Ishikawa (cell line): Measurements from ENCODE around the gene ZNF341.

Experiments used
- CEBPB ChIP-seq: IDR thresholded peaks from 2 replicates; pipeline ENCODE4 v1.6.1; 2012
- CREB1 ChIP-seq: IDR thresholded peaks from 2 replicates; pipeline ENCODE4 v1.6.1; 2012; ENCODE audit warnings: low read depth
- EGR1 ChIP-seq: IDR thresholded peaks from 2 replicates; pipeline ENCODE4 v1.6.1; 2012
- EP300 ChIP-seq: IDR thresholded peaks from 2 replicates; pipeline ENCODE4 v1.6.1; 2012; ENCODE audit warnings: borderline replicate concordance
- FOXM1 ChIP-seq: IDR thresholded peaks from 2 replicates; pipeline ENCODE4 v1.6.1; 2012; ENCODE audit warnings: low read depth, borderline replicate concordance
- MAX ChIP-seq: IDR thresholded peaks from 2 replicates; pipeline ENCODE4 v1.6.1; 2012
- NFIC ChIP-seq: IDR thresholded peaks from 2 replicates; pipeline ENCODE4 v1.6.1; 2012
- RAD21 ChIP-seq: IDR thresholded peaks from 2 replicates; pipeline ENCODE4 v1.6.1; 2012; ENCODE audit warnings: low read depth
- TAF1 ChIP-seq: IDR thresholded peaks from 2 replicates; pipeline ENCODE4 v1.6.1; 2012; ENCODE audit warnings: low read depth, mild to moderate bottlenecking
- TCF12 ChIP-seq: IDR thresholded peaks from 2 replicates; pipeline ENCODE4 v1.6.1; 2012; ENCODE audit warnings: low read depth
- TEAD4 ChIP-seq: IDR thresholded peaks from 2 replicates; pipeline ENCODE4 v1.6.1; 2012
- USF1 ChIP-seq: IDR thresholded peaks from 2 replicates; pipeline ENCODE4 v1.6.1; 2012
- YY1 ChIP-seq: IDR thresholded peaks from 2 replicates; pipeline ENCODE4 v1.6.1; 2012; ENCODE audit warnings: low read depth
- ZBTB7A ChIP-seq: IDR thresholded peaks from 2 replicates; pipeline ENCODE4 v1.6.1; 2012; ENCODE audit warnings: low read depth
- TF ChIP-seq, protein P1 (sequence below): IDR thresholded peaks from 2 replicates; pipeline ENCODE4 v1.6.1; 2012; ENCODE audit warnings: low read depth, mild to moderate bottlenecking

The ZNF341 gene

GRCh38 chr20:33817411-33817810 is 85.6 kb downstream of the ZNF341 start:
- TF ChIP-seq MAX = no peak
- TF ChIP-seq TEAD4 = no peak
- no peak for TF ChIP-seq EGR1
- no peak for TF ChIP-seq NFIC
- no peak for TF ChIP-seq FOXM1
- no peak for TF ChIP-seq TAF1

DNA sequence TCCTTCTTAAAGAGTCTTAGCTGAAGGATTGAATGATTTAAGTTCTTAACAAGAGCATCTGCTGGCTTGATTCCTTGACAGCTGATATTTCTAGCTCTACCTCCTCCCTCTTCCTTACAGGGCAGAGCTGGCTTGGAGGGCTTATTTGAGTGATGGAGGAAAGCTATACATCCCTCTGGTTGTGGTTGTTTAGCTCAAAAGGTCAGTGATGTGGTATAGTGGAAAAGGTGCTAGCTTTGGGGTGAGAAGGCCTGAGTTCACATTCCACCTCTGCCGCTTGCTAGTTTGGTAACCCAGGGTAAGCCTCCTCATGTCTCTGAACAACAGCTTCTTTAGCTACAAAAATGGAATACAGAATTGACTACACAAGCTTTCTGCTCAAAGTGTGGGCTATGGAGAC is 87.7 kb downstream of the ZNF341 start:
- TF ChIP-seq TAF1 (no peak), TCF12 (no peak), RAD21 (no peak), USF1 (no peak), ZBTB7A (no peak), TEAD4 (no peak), CREB1 (no peak), YY1 (no peak), CEBPB (no peak), MAX (no peak), FOXM1 (no peak), EP300 (no peak), NFIC (no peak), EGR1 (no peak)
- TF ChIP-seq, protein P1, sequence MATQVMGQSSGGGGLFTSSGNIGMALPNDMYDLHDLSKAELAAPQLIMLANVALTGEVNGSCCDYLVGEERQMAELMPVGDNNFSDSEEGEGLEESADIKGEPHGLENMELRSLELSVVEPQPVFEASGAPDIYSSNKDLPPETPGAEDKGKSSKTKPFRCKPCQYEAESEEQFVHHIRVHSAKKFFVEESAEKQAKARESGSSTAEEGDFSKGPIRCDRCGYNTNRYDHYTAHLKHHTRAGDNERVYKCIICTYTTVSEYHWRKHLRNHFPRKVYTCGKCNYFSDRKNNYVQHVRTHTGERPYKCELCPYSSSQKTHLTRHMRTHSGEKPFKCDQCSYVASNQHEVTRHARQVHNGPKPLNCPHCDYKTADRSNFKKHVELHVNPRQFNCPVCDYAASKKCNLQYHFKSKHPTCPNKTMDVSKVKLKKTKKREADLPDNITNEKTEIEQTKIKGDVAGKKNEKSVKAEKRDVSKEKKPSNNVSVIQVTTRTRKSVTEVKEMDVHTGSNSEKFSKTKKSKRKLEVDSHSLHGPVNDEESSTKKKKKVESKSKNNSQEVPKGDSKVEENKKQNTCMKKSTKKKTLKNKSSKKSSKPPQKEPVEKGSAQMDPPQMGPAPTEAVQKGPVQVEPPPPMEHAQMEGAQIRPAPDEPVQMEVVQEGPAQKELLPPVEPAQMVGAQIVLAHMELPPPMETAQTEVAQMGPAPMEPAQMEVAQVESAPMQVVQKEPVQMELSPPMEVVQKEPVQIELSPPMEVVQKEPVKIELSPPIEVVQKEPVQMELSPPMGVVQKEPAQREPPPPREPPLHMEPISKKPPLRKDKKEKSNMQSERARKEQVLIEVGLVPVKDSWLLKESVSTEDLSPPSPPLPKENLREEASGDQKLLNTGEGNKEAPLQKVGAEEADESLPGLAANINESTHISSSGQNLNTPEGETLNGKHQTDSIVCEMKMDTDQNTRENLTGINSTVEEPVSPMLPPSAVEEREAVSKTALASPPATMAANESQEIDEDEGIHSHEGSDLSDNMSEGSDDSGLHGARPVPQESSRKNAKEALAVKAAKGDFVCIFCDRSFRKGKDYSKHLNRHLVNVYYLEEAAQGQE = no peak

- TF ChIP-seq TCF12 (no peak), NFIC (no peak), ZBTB7A (no peak), FOXM1 (no peak), CREB1 (no peak), USF1 (no peak), RAD21 (no peak), TEAD4 (no peak), EP300 (no peak), MAX (no peak), CEBPB (no peak), YY1 (no peak), EGR1 (no peak), TAF1 (no peak)
- TF ChIP-seq, protein P1 = no peak
These were observed 88.6 kb downstream of the ZNF341 start for GRCh38 chr20:33820362-33820761.

DNA sequence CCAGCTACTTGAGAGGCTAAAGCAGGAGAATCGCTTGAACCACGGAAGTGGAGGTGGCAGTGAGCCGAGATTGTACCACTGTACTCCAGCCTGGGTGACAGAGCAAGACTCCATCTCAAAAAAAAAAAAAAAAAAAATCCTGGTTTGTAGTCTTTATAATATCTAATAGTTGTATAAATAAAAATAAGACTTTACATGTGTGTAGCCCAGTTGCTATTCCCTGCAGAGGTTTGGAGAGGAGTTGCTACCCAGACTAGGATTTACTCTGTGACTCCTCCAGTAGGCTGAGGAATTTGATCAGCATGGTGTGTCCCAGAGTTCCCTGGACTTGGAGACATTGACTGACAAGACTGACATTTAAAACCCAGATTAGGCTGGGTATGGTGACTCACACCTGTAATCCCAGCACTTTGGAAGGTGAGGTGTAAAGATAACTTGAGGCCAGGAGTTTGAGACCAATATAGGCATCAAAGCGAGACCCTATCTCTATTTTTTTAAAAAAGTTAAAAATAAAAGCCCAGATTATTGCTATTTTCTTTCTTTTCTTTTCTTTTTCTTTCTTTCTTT is 89.6 kb downstream of the ZNF341 start:
- no peak for TF ChIP-seq EGR1
- no peak for TF ChIP-seq FOXM1
- TF ChIP-seq NFIC = no peak
- no peak for TF ChIP-seq MAX

- no peak for TF ChIP-seq YY1
- no peak for TF ChIP-seq TCF12
- TF ChIP-seq EP300 = no peak
These were observed 90.6 kb downstream of the ZNF341 start for GRCh38 chr20:33822423-33822822.

DNA sequence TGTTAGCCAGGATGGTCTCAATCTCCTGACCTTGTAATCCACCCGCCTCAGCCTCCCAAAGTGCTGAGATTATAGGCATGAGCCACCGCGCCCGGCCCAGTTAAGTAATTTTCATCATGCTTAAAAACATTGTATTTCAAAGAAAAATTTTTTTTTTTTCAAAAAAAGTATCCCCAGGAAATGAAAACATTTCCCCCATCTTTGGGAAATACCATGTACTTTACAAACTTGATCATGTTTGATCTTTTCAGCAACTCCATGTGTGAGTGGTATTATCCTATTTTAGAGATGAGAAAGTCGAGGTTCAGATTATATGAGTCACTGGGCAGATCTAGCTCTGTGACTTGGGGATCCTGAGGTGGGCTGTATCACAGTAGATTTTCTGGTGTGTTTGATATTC is 91.2 kb downstream of the ZNF341 start:
- TF ChIP-seq EGR1 (no peak), YY1 (no peak), RAD21 (no peak), CREB1 (no peak), TAF1 (no peak), TEAD4 (no peak), FOXM1 (no peak), USF1 (no peak), MAX (no peak), NFIC (no peak), TCF12 (no peak), ZBTB7A (no peak), EP300 (no peak), CEBPB (no peak)
- TF ChIP-seq, protein P1 = no peak
